GM10266 (cell line): ENCODE measurements around the gene DLGAP1.

Experiments
- DNase-seq: peaks from one replicate; pipeline ENCODE4 v3.0.0; 2012; ENCODE audit errors: extremely low spot score
- TF ChIP-seq, protein P1 (sequence below): IDR thresholded peaks from 2 replicates; pipeline ENCODE4 v1.5.1; 2012; ENCODE audit warnings: mild to moderate bottlenecking, low read depth; ENCODE audit not compliant: control insufficient read depth, insufficient read depth; ENCODE audit errors: missing control alignments

The DLGAP1 gene

GRCh38 chr18:3682061-3682460, 773.0 kb downstream of the DLGAP1 start:
- TF ChIP-seq, protein P1, sequence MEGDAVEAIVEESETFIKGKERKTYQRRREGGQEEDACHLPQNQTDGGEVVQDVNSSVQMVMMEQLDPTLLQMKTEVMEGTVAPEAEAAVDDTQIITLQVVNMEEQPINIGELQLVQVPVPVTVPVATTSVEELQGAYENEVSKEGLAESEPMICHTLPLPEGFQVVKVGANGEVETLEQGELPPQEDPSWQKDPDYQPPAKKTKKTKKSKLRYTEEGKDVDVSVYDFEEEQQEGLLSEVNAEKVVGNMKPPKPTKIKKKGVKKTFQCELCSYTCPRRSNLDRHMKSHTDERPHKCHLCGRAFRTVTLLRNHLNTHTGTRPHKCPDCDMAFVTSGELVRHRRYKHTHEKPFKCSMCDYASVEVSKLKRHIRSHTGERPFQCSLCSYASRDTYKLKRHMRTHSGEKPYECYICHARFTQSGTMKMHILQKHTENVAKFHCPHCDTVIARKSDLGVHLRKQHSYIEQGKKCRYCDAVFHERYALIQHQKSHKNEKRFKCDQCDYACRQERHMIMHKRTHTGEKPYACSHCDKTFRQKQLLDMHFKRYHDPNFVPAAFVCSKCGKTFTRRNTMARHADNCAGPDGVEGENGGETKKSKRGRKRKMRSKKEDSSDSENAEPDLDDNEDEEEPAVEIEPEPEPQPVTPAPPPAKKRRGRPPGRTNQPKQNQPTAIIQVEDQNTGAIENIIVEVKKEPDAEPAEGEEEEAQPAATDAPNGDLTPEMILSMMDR = no peak
- DNase-seq = no peak

DNA sequence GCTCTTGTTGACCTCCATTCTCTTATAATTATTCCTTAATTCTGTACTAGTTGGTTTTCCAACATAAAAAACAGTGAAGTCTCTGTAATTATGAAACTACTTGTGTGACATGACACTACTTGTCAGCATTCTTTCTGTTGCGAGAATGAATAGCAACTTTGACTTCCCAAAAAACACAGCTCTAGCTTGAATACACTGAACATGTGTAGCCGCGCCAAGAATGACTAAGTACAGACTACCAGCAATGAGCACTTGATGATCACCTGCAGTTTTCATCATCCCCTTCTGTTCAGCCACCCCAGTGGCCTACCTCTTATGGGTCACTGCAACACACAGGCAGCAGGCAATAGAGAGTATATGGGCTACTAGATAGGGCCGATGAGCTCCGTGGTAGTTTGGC, 775.9 kb downstream of the DLGAP1 start:
- TF ChIP-seq, protein P1 = no peak
- no peak for DNase-seq

DNA sequence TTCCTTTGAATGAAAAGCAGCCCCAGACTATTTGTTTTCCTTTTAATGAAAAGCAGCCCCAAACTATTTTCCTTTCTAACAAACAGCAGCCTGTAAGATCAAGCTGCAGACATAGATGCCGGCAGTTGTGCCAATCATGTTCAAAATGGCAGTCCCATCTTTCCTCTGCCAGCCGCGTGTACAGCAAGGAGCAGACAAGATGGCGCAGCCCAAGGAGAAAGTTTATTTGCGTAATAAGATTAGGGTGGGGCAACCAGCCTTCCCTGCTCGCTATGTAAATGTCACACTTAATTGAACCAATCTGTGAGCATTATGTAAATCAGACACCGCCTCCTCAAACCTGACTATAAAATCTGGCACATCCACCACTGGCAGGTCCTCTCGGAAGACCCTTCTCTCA, 779.1 kb downstream of the DLGAP1 start:
- TF ChIP-seq, protein P1 = no peak
- DNase-seq = no peak

GRCh38 chr18:3675446-3675845, 779.7 kb downstream of the DLGAP1 start:
- TF ChIP-seq, protein P1 = no peak
- DNase-seq = no peak

GRCh38 chr18:3671176-3671575, 783.9 kb downstream of the DLGAP1 start:
- DNase-seq = no peak
- TF ChIP-seq, protein P1 = no peak

GRCh38 chr18:3669376-3669775, 785.7 kb downstream of the DLGAP1 start:
- DNase-seq = no peak
- TF ChIP-seq, protein P1 = no peak

DNA sequence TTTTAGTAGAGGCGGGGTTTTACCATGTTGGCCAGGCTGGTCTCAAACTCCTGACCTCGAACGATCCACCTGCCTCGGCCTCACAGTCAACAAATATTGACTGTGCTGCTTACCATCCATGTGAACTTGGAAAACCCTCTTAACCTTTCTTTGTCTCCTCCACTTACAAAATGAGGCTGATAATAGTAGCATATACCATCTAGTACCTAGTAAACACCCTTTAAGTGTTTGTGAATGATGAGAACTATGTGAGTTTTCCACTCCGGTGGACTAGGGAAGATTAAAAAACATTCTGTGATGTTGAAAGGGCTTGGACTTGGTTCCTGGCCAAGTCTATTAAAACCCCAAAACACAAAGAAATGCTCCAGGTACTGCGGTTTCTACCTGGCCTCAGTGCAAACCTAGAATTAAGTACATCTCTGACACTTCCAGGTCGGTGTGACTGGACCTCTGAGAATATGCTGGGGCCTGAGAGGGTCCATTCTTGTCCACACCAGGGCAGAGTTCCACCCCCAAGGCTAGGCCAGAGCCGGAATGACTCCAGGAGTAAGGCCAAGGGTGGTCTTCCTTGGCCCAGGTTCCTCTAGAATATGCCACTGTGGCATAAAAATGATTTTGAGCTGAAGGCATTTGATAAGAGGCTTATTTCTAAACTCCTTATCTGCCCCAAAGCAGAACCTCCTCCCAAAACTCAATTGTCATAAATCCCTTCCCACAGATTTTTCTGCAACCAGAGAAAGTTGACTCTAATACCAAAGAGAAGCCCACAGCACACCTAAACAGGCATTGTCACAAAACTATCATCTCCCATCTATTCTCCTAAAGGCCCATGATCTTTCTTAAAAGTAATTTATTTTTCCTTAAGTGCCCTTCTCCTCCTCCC, 787.6 kb downstream of the DLGAP1 start:
- DNase-seq = no peak
- TF ChIP-seq, protein P1 = no peak
